HCT116 (cell line): ENCODE measurements around the gene ZBTB7C. TPM values are rescaled to one million over a fixed set of nuclear protein-coding genes. Genes with fewer than 3 reads are reported as not detected.

Experiments used
- ATAC-seq: fragments of 200-7000 bp; cut with Tn5 transposase; 2 replicates; pipeline ENCODE4 v1.9.1; 2020; ENCODE audit warnings: mild to moderate bottlenecking, moderate library complexity
- BruUV-seq: library from RNA; stranded (reverse); fragments of 400-500 nt; replicated peaks from 2 replicates; lab custom pipeline; 2021; lab: Mats Ljungman, UMichigan
- CTCF ChIA-PET: fragments of 300-600 bp; sonication (Branson Sonifier 250); formaldehyde crosslinking; loops from one replicate; lab custom pipeline; 2021; ENCODE audit warnings: antibody characterized with exemption; lab: Charles Lee
- POLR2A ChIA-PET: fragments of 300-600, 350-600 bp; sonication (Branson Sonifier 250); formaldehyde crosslinking; loops from one replicate; lab custom pipeline; 2021; ENCODE audit warnings: antibody characterized with exemption; lab: Charles Lee
- RAD21 ChIA-PET, 2 experiments: fragments of 300-600 bp; sonication (Branson Sonifier 250); formaldehyde crosslinking; loops; one replicate each; lab custom pipeline; 2023; ENCODE audit warnings: low total read pairs in 2 of 2; ENCODE audit not compliant: uncharacterized antibody in 2 of 2, unreplicated experiment in 2 of 2, low non-redundant PET in 1 of 2; lab: Charles Lee
- DNase-seq: peaks from one replicate; pipeline ENCODE4 v3.0.0-alpha.2; 2010; ENCODE audit warnings: low read depth, low spot score
- H2AFZ ChIP-seq: fragments of 200-600 bp; shearing (Covaris generic), sonication (generic); 2 replicates; pipeline ENCODE4 v1.6.1; 2017; ENCODE audit warnings: low read depth, mixed run types, mixed read lengths, antibody characterized with exemption, low read length; ENCODE audit not compliant: poor library complexity, severe bottlenecking
- H3K27ac ChIP-seq: 2 replicates; pipeline ENCODE4 v1.5.1; 2012; ENCODE audit warnings: low read depth, low read length
- H3K27me3 ChIP-seq: fragments of 200-600 bp; sonication (generic); 2 replicates; pipeline ENCODE4 v1.6.1; 2016; ENCODE audit warnings: mixed run types, low read length, mixed read lengths; ENCODE audit not compliant: insufficient read depth
- H3K36me3 ChIP-seq, 2 experiments: fragments of 200-500 bp in 1 of 2; fragments of 200-600 bp in 1 of 2; sonication (Bioruptor generic) in 1 of 2; sonication (generic) in 1 of 2; 2 replicates each; pipeline versions ENCODE4 v1.5.1 to v1.6.1; 2014 to 2016; ENCODE audit warnings: low read length in 2 of 2, inconsistent platforms in 1 of 2, mixed read lengths in 1 of 2, mixed run types in 1 of 2; ENCODE audit not compliant: insufficient read depth in 2 of 2, control insufficient read depth in 1 of 2
- H3K4me1 ChIP-seq, 2 experiments: fragments of 200-600 bp in 1 of 2; sonication (generic) in 1 of 2; 2 replicates each; pipeline versions ENCODE4 v1.5.1 to v1.6.1; 2012 to 2017; ENCODE audit warnings: low read length in 2 of 2, inconsistent platforms in 1 of 2, mild to moderate bottlenecking in 1 of 2, mixed read lengths in 1 of 2, mixed run types in 1 of 2, moderate library complexity in 1 of 2; ENCODE audit not compliant: insufficient read depth in 2 of 2, control insufficient read depth in 1 of 2
- H3K4me2 ChIP-seq: fragments of 200-600 bp; sonication (generic); 2 replicates; pipeline ENCODE4 v1.6.1; 2017; ENCODE audit warnings: mixed run types, low read length, mixed read lengths
- H3K4me3 ChIP-seq, 2 experiments: fragments of 200-600 bp in 1 of 2; sonication (generic) in 1 of 2; replicated peaks in 1 of 2; 2 replicates each; pipeline ENCODE4 v1.5.1; 2011 to 2016; ENCODE audit warnings: low read length in 2 of 2, control low read depth in 1 of 2, low read depth in 1 of 2, mild to moderate bottlenecking in 1 of 2, mixed read lengths in 1 of 2, mixed run types in 1 of 2
- H3K79me2 ChIP-seq: fragments of 200-600 bp; sonication (generic); 2 replicates; pipeline ENCODE4 v1.6.1; 2017; ENCODE audit warnings: mild to moderate bottlenecking, mixed run types, low read length, moderate library complexity, mixed read lengths; ENCODE audit not compliant: insufficient read depth
- H3K9ac ChIP-seq: fragments of 200-600 bp; sonication (generic); 2 replicates; pipeline ENCODE4 v1.6.1; 2016; ENCODE audit warnings: low read length, mixed read lengths
- H3K9me2 ChIP-seq: fragments of 200-600 bp; sonication (generic), shearing (Covaris generic); 2 replicates; pipeline ENCODE4 v1.6.1; 2017; ENCODE audit warnings: mixed run types, mild to moderate bottlenecking, moderate library complexity; ENCODE audit not compliant: insufficient read depth
- H3K9me3 ChIP-seq, 2 experiments: fragments of 200-500 bp in 1 of 2; fragments of 200-600 bp in 1 of 2; sonication (Bioruptor generic) in 1 of 2; sonication (generic) in 1 of 2; 2 replicates each; pipeline ENCODE4 v1.6.1; 2014 to 2017; ENCODE audit warnings: low read length in 2 of 2, mixed read lengths in 2 of 2, inconsistent platforms in 1 of 2, low read depth in 1 of 2, mild to moderate bottlenecking in 1 of 2, mixed run types in 1 of 2, moderate library complexity in 1 of 2; ENCODE audit not compliant: control insufficient read depth in 1 of 2, insufficient read depth in 1 of 2
- H4K20me1 ChIP-seq: fragments of 200-600 bp; sonication (generic), shearing (Covaris generic); 2 replicates; pipeline ENCODE4 v1.6.1; 2017; ENCODE audit warnings: mixed run types, mild to moderate bottlenecking, moderate library complexity; ENCODE audit not compliant: insufficient read depth
- CEBPB ChIP-seq: IDR thresholded peaks from 2 replicates; pipeline ENCODE4 v1.6.1; 2012; ENCODE audit warnings: low read depth
- EGR1 ChIP-seq: IDR thresholded peaks from 2 replicates; pipeline ENCODE4 v1.6.1; 2012; ENCODE audit warnings: low read depth
- ELF1 ChIP-seq: IDR thresholded peaks from 2 replicates; pipeline ENCODE4 v1.6.1; 2012; ENCODE audit warnings: low read depth, borderline replicate concordance
- EZH2phosphoT487 ChIP-seq: fragments of 200-600 bp; IDR thresholded peaks from 2 replicates; pipeline ENCODE4 v1.6.1; 2018; ENCODE audit warnings: antibody characterized with exemption, borderline replicate concordance
- FOSL1 ChIP-seq: IDR thresholded peaks from 2 replicates; pipeline ENCODE4 v1.6.1; 2012; ENCODE audit warnings: low read depth
- POLR2A ChIP-seq: IDR thresholded peaks from 2 replicates; pipeline ENCODE4 v1.7.0; 2011; ENCODE audit warnings: borderline replicate concordance; ENCODE audit not compliant: insufficient read depth, insufficient read length; ENCODE audit errors: extremely low read depth
- POLR2AphosphoS5 ChIP-seq: IDR thresholded peaks from 2 replicates; pipeline ENCODE4 v1.6.1; 2011; ENCODE audit warnings: mild to moderate bottlenecking, low read depth, low read length, moderate library complexity
- REST ChIP-seq: IDR thresholded peaks from 2 replicates; pipeline ENCODE4 v1.6.1; 2012; ENCODE audit warnings: low read depth
- SIN3A ChIP-seq: IDR thresholded peaks from 2 replicates; pipeline ENCODE4 v1.6.1; 2012; ENCODE audit warnings: low read depth
- TCF7L2 ChIP-seq: IDR thresholded peaks from 2 replicates; pipeline ENCODE4 v1.7.0; 2011; ENCODE audit warnings: borderline replicate concordance, inconsistent platforms; ENCODE audit not compliant: insufficient read depth, insufficient read length; ENCODE audit errors: extremely low read depth
- ZBTB33 ChIP-seq: IDR thresholded peaks from 2 replicates; pipeline ENCODE4 v1.6.1; 2011; ENCODE audit warnings: mild to moderate bottlenecking, low read length, moderate library complexity; ENCODE audit not compliant: insufficient replicate concordance; ENCODE audit errors: extremely low read depth
- ZFX ChIP-seq: fragments of 450-650 bp; IDR thresholded peaks from 2 replicates; pipeline ENCODE4 v1.6.1; 2017
- intact Hi-C: fragments of 100-400 bp; cut with micrococcal nuclease; formaldehyde crosslinking; loops from 2 replicates; pipeline ENCODE4 v1.10.0; 2022
- total RNA-seq: library from RNA; stranded (reverse); gene quantifications from one replicate; pipeline ENCODE4 v1.2.1, GENCODE V29; 2021; ENCODE audit not compliant: unreplicated experiment

ZBTB7C gene
- total RNA-seq, 1 experiment from 2014 or later = 0.37 TPM

GRCh38 chr18:47981320-47981719 is 427.9 kb downstream of the ZBTB7C start:
- H3K4me1 ChIP-seq = no peaks in the 10 kb centered on the region
- ChIA-PET RAD21 (no interaction called here), POLR2A (no interaction called here), CTCF (no interaction called here)
- H3K9me3 ChIP-seq = no peaks in the 10 kb centered on the region
- no peaks in the 10 kb centered on the region for H3K9me2 ChIP-seq
- ATAC-seq (no peak), DNase-seq (no peak)
- BruUV-seq = no TSS peak
- H3K36me3 ChIP-seq = no peaks in the 10 kb centered on the region
- H3K27me3 ChIP-seq = no peaks in the 10 kb centered on the region
- H4K20me1 ChIP-seq = no peaks in the 10 kb centered on the region
- no peaks in the 10 kb centered on the region for H3K79me2 ChIP-seq
- intact Hi-C loops = no loop called here
- H2AFZ ChIP-seq = no peak overlapping the region
- no peak overlapping the region for H3K9ac ChIP-seq
- no peak overlapping the region for H3K4me2 ChIP-seq
- no peak overlapping the region for H3K4me3 ChIP-seq
- no peak overlapping the region for H3K27ac ChIP-seq
- TF ChIP-seq TCF7L2 = no peak
- no peak for TF ChIP-seq ELF1

- no peak overlapping the region for H2AFZ ChIP-seq
- H3K9ac ChIP-seq = no peak overlapping the region
- ChIA-PET RAD21 (no interaction called here), CTCF (no interaction called here), POLR2A (no interaction called here)
- no peaks in the 10 kb centered on the region for H3K9me3 ChIP-seq
- H3K27me3 ChIP-seq = no peaks in the 10 kb centered on the region
- no TSS peak for BruUV-seq
- H3K4me2 ChIP-seq = no peak overlapping the region
- no peak overlapping the region for H3K27ac ChIP-seq
- intact Hi-C loops = no loop called here
- DNase-seq = no peak
- TF ChIP-seq POLR2A (no peak), ZBTB33 (no peak), FOSL1 (no peak), CEBPB (no peak), REST (no peak), POLR2AphosphoS5 (no peak), SIN3A (no peak), EGR1 (no peak), EZH2phosphoT487 (no peak), ZFX (no peak)
- no peaks in the 10 kb centered on the region for H3K36me3 ChIP-seq
- H3K79me2 ChIP-seq = no peaks in the 10 kb centered on the region
- no peaks in the 10 kb centered on the region for H3K4me1 ChIP-seq
- H3K4me3 ChIP-seq = no peak overlapping the region
- no peaks in the 10 kb centered on the region for H3K9me2 ChIP-seq
- no peaks in the 10 kb centered on the region for H4K20me1 ChIP-seq
- ATAC-seq = no peak
Measured at GRCh38 chr18:47979611-47980200, 429.5 kb downstream of the ZBTB7C start.
